Heart left ventricle (tissue), 13 donors: Measurements from ENCODE around the gene LRATD1.

ENCODE experiments used
- POLR2A ChIP-seq, 2 donors: fragments of 450-650 bp; IDR thresholded peaks; one replicate each; pipeline ENCODE4 v1.6.1; 2017; ENCODE audit warnings: antibody characterized with exemption in 2 of 2, mild to moderate bottlenecking in 2 of 2, moderate library complexity in 2 of 2
- TF ChIP-seq, protein P1 (sequence below), 12 donors: fragments of 200-600 bp; sonication (generic) in 4 of 12; IDR thresholded peaks; one replicate each; pipeline versions ENCODE4 v1.5.0 to v1.8.0; 2018 to 2022; ENCODE audit warnings: antibody characterized with exemption in 12 of 12, mild to moderate bottlenecking in 5 of 12
- donor health status: ischemic (EF 13 %, LVEDD 7.1; RV severe dilation, severe dysfunction).
- donor health status: DM: no; HTN: yes; CAD: no.
- donor health status: DM: no; HTN: no; CAD: no.
- donor health status: ischemic (EF 25% LVEDD 6.9; RV normal size, moderate dysfunction).
- donor health status: ischemic (EF 25% LVEDD 5.7; RV mildly dilated, moderate dysfunction).
- donor health status: ischemic (EF 35%, LVEDD 5.7; RV mildly dilated, moderate dysfunction).
- donor health status: nonischemic (EF 11% LVEDD 7.7; RV severe dilation, severe dysfunction).
- donor health status: DM: yes; HTN: yes; CAD: no.
- donor health status: PGD.
- donor health status: ischemic (EF 29% LVEDD 5.4; RV normal size, mild dysfunction).
- donor health status: nonischemic (EF 23%, LVEDD 6.1; RV moderate dilation, normal function).

DNA sequence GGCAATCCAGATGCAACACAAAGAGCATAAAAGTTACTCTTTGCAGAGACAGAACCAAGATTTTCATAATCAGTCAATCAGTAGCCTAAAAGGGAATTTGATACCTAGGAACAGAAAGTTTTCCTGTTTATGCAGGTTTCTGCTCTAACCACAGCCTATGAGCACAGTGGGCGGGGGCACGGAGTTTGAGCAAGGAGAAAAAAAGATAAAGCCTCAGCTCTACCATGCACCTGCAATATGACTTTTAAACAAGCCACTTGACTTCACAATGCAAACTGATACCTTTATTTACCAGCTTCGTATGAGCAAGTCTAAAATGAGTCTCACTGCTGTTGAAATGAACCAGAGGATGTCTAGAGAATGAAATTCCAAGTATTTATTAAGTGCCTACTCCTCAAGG lies 5.6 kb upstream of the LRATD1 start:
- TF ChIP-seq, protein P1, sequence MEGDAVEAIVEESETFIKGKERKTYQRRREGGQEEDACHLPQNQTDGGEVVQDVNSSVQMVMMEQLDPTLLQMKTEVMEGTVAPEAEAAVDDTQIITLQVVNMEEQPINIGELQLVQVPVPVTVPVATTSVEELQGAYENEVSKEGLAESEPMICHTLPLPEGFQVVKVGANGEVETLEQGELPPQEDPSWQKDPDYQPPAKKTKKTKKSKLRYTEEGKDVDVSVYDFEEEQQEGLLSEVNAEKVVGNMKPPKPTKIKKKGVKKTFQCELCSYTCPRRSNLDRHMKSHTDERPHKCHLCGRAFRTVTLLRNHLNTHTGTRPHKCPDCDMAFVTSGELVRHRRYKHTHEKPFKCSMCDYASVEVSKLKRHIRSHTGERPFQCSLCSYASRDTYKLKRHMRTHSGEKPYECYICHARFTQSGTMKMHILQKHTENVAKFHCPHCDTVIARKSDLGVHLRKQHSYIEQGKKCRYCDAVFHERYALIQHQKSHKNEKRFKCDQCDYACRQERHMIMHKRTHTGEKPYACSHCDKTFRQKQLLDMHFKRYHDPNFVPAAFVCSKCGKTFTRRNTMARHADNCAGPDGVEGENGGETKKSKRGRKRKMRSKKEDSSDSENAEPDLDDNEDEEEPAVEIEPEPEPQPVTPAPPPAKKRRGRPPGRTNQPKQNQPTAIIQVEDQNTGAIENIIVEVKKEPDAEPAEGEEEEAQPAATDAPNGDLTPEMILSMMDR (IDR thresholded peaks at IDR 0.05), result no peak
- no peak for TF ChIP-seq POLR2A (IDR thresholded peaks at IDR 0.05)
